ENCODE measurements around the gene AK3.
"Not testable (repeated sequence)": the region's sequence is repeated elsewhere in the genome, so short reads cannot be mapped to it uniquely, and the experiment has no call there.

The AK3 gene

GRCh38 chr9:4755026-4755609 is 14.1 kb upstream of the AK3 start:
- Histone ChIP-seq H3K36me3 (ENCODE audit: control insufficient read depth, insufficient read depth, low read length) (no peaks in the 10 kb centered on the region), H3K56ac (ENCODE audit: low read length) (no peak overlapping the region), H3K79me1 (ENCODE audit: low read length) (no peaks in the 10 kb centered on the region), H3K4me1 (ENCODE audit: control insufficient read depth, low read depth, low read length) (no peaks in the 10 kb centered on the region), H3K9ac (ENCODE audit: low read length) (no peak overlapping the region), H3K4me2 (ENCODE audit: low read length) (no peak overlapping the region), H2BK15ac (replicated peaks; ENCODE audit: low read depth) (no peak overlapping the region), H3K23ac (ENCODE audit: low read length) (no peak overlapping the region), H4K5ac (ENCODE audit: low read length) (no peak overlapping the region), H3K27ac (ENCODE audit: low read depth, low read length) (no peak overlapping the region), H3K4me3 (ENCODE audit: low read length) (no peak overlapping the region), H2AK5ac (ENCODE audit: low read length) (no peak overlapping the region), H3K27me3 (ENCODE audit: insufficient read depth, low read length, poor library complexity) (no peaks in the 10 kb centered on the region), H2BK120ac (ENCODE audit: low read depth, low read length) (no peak overlapping the region), H3K18ac (ENCODE audit: low read length) (no peak overlapping the region), H2BK5ac (ENCODE audit: low read length) (no peak overlapping the region), H3K79me2 (ENCODE audit: control insufficient read depth, insufficient read depth, low read length) (no peaks in the 10 kb centered on the region), H3K4ac (ENCODE audit: low read depth, low read length) (no peak overlapping the region), H4K8ac (ENCODE audit: low read depth, low read length) (no peak overlapping the region)
- WGBS (ENCODE audit: extremely low coverage, insufficient coverage, low lambda C conversion rate) = no CpG with 5 or more reads among the region's 5 CpGs
- DNase-seq = no peak

GRCh38 chr9:4754530-4754929 is 13.5 kb upstream of the AK3 start:
- not testable (repeated sequence) for H3K9ac ChIP-seq (ENCODE audit: low read length); H4K8ac ChIP-seq (ENCODE audit: low read depth, low read length); H3K4ac ChIP-seq (ENCODE audit: low read depth, low read length); H3K27ac ChIP-seq (ENCODE audit: low read depth, low read length); H3K79me1 ChIP-seq (ENCODE audit: low read length); H3K18ac ChIP-seq (ENCODE audit: low read length); H2BK15ac ChIP-seq (replicated peaks; ENCODE audit: low read depth); H3K36me3 ChIP-seq (ENCODE audit: control insufficient read depth, insufficient read depth, low read length); DNase-seq; H3K56ac ChIP-seq (ENCODE audit: low read length); H3K23ac ChIP-seq (ENCODE audit: low read length); H2AK5ac ChIP-seq (ENCODE audit: low read length); H3K4me3 ChIP-seq (ENCODE audit: low read length); H2BK5ac ChIP-seq (ENCODE audit: low read length); H3K79me2 ChIP-seq (ENCODE audit: control insufficient read depth, insufficient read depth, low read length); H4K5ac ChIP-seq (ENCODE audit: low read length); H3K4me2 ChIP-seq (ENCODE audit: low read length); H3K27me3 ChIP-seq (ENCODE audit: insufficient read depth, low read length, poor library complexity); H2BK120ac ChIP-seq (ENCODE audit: low read depth, low read length); H3K4me1 ChIP-seq (ENCODE audit: control insufficient read depth, low read depth, low read length)

GRCh38 chr9:4750023-4750673 is 9.1 kb upstream of the AK3 start:
- Histone ChIP-seq H3K27me3 (ENCODE audit: insufficient read depth, low read length, poor library complexity) (no peaks in the 10 kb centered on the region), H4K8ac (ENCODE audit: low read depth, low read length) (no peak overlapping the region)
- peak; percentile 31 for DNase-seq

GRCh38 chr9:4748612-4749011 is 7.6 kb upstream of the AK3 start:
- whole genome bisulfite sequencing (ENCODE audit: extremely low coverage, insufficient coverage, low lambda C conversion rate) = no CpG with 5 or more reads among the region's 5 CpGs
- Histone ChIP-seq H3K4me1 (ENCODE audit: control insufficient read depth, low read depth, low read length) (no peaks in the 10 kb centered on the region), H3K27ac (ENCODE audit: low read depth, low read length) (no peak overlapping the region), H2AK5ac (ENCODE audit: low read length) (no peak overlapping the region), H3K4me2 (ENCODE audit: low read length) (no peak overlapping the region), H3K79me1 (ENCODE audit: low read length) (no peaks in the 10 kb centered on the region), H3K4ac (ENCODE audit: low read depth, low read length) (no peak overlapping the region), H2BK15ac (replicated peaks; ENCODE audit: low read depth) (no peak overlapping the region), H3K36me3 (ENCODE audit: control insufficient read depth, insufficient read depth, low read length) (no peaks in the 10 kb centered on the region), H3K4me3 (ENCODE audit: low read length) (no peak overlapping the region), H3K27me3 (ENCODE audit: insufficient read depth, low read length, poor library complexity) (no peaks in the 10 kb centered on the region), H2BK120ac (ENCODE audit: low read depth, low read length) (no peak overlapping the region), H3K23ac (ENCODE audit: low read length) (no peak overlapping the region), H4K5ac (ENCODE audit: low read length) (no peak overlapping the region), H3K79me2 (ENCODE audit: control insufficient read depth, insufficient read depth, low read length) (no peaks in the 10 kb centered on the region), H2BK5ac (ENCODE audit: low read length) (no peak overlapping the region), H3K56ac (ENCODE audit: low read length) (no peak overlapping the region), H3K9ac (ENCODE audit: low read length) (no peak overlapping the region), H3K18ac (ENCODE audit: low read length) (no peak overlapping the region), H4K8ac (ENCODE audit: low read depth, low read length) (no peak overlapping the region)
- no peak for DNase-seq

More at GRCh38 chr9:4750023-4750673, 9.1 kb upstream of the AK3 start:
- Histone ChIP-seq H3K79me2 (ENCODE audit: control insufficient read depth, insufficient read depth, low read length) (no peaks in the 10 kb centered on the region), H3K23ac (ENCODE audit: low read length) (no peak overlapping the region), H3K9ac (ENCODE audit: low read length) (no peak overlapping the region), H2BK15ac (replicated peaks; ENCODE audit: low read depth) (no peak overlapping the region), H3K4ac (ENCODE audit: low read depth, low read length) (no peak overlapping the region), H3K27ac (ENCODE audit: low read depth, low read length) (no peak overlapping the region), H3K4me2 (ENCODE audit: low read length) (no peak overlapping the region), H3K79me1 (ENCODE audit: low read length) (no peaks in the 10 kb centered on the region), H4K5ac (ENCODE audit: low read length) (no peak overlapping the region), H3K36me3 (ENCODE audit: control insufficient read depth, insufficient read depth, low read length) (no peaks in the 10 kb centered on the region), H3K56ac (ENCODE audit: low read length) (no peak overlapping the region), H3K4me3 (ENCODE audit: low read length) (no peak overlapping the region), H3K4me1 (ENCODE audit: control insufficient read depth, low read depth, low read length) (no peaks in the 10 kb centered on the region), H2BK120ac (ENCODE audit: low read depth, low read length) (no peak overlapping the region), H3K18ac (ENCODE audit: low read length) (no peak overlapping the region), H2AK5ac (ENCODE audit: low read length) (no peak overlapping the region), H2BK5ac (ENCODE audit: low read length) (no peak overlapping the region)
- WGBS (ENCODE audit: extremely low coverage, insufficient coverage, low lambda C conversion rate) = no CpG with 5 or more reads among the region's 8 CpGs

- Histone ChIP-seq H3K18ac (ENCODE audit: low read length) (no peak overlapping the region), H3K23ac (ENCODE audit: low read length) (no peak overlapping the region), H3K79me2 (ENCODE audit: control insufficient read depth, insufficient read depth, low read length) (no peaks in the 10 kb centered on the region), H3K27me3 (ENCODE audit: insufficient read depth, low read length, poor library complexity) (no peaks in the 10 kb centered on the region), H3K27ac (ENCODE audit: low read depth, low read length) (no peak overlapping the region), H2BK15ac (replicated peaks; ENCODE audit: low read depth) (no peak overlapping the region), H3K9ac (ENCODE audit: low read length) (no peak overlapping the region), H3K4me1 (ENCODE audit: control insufficient read depth, low read depth, low read length) (no peaks in the 10 kb centered on the region), H2BK5ac (ENCODE audit: low read length) (no peak overlapping the region), H2BK120ac (ENCODE audit: low read depth, low read length) (no peak overlapping the region), H3K4me2 (ENCODE audit: low read length) (no peak overlapping the region), H3K56ac (ENCODE audit: low read length) (no peak overlapping the region), H2AK5ac (ENCODE audit: low read length) (no peak overlapping the region), H4K5ac (ENCODE audit: low read length) (no peak overlapping the region), H3K4me3 (ENCODE audit: low read length) (no peak overlapping the region), H3K4ac (ENCODE audit: low read depth, low read length) (no peak overlapping the region), H4K8ac (ENCODE audit: low read depth, low read length) (no peak overlapping the region), H3K36me3 (ENCODE audit: control insufficient read depth, insufficient read depth, low read length) (no peaks in the 10 kb centered on the region), H3K79me1 (ENCODE audit: low read length) (no peaks in the 10 kb centered on the region)
- no CpG with 5 or more reads among the region's 2 CpGs for WGBS (ENCODE audit: extremely low coverage, insufficient coverage, low lambda C conversion rate)
- DNase-seq = no peak
Measured at GRCh38 chr9:4746278-4747030, 5.5 kb upstream of the AK3 start.

All from mesendoderm (in vitro differentiated cells).